Measurements from ENCODE around the gene GNG2.

The GNG2 gene

DNA sequence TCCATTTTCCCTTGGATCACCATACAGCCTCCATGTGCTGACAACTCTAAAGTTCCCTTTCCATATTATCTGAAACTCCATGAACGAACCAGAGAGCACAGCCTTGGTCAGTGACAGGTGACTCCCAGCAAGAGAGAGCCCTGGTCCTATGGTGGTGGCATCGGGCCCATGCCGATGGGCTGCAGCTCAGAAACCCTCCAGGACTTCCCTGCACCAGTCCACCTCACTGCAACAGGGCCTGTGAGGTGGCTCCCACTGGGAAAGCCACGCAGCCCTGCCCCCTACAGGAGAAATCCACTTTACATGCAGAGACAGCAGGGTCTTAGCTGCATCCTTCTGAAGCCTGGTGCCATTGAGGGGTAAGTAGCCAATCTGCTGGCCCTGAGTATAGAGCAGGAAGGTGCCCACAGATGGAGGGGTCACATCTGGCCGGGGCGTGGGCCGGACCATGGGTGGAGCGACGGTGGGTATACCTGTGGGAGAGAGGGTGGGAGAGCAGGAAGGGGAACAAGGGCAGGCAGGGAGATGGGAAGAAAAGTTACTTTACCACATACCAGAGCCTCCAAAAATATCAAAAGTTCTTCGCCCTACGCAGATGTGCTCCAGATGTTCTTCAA, 153.7 kb downstream of the GNG2 start:
- POLR2A ChIA-PET: interaction anchor here (0.8 kb wide), 1 partner anchor 538 kb away, joined by 3 read pairs; the partner anchor contains the start of genes GPR137C and TXNDC16
- no peak overlapping the region for H3K4me3 ChIP-seq (ENCODE audit: low read depth, low read length)
- no peak overlapping the region for H3K27ac ChIP-seq (ENCODE audit: extremely low read depth, low read depth, low read length)
- H3K4me1 ChIP-seq (ENCODE audit: control insufficient read depth, insufficient read depth, low read length): no peaks in the 10 kb centered on the region
- no peaks in the 10 kb centered on the region for H3K9me3 ChIP-seq (ENCODE audit: control insufficient read depth, insufficient read depth, low read depth, low read length)
- CTCF ChIA-PET: interaction anchor here (0.6 to 1.8 kb wide), 4 partner anchors 9 to 424 kb away, joined by 3 to 7 read pairs (median 4); no protein-coding TSS in a partner anchor
- H3K36me3 ChIP-seq (ENCODE audit: control insufficient read depth in 2 of 2, insufficient read depth in 1 of 2, low read length in 2 of 2): peaks cover 17 to 38% of the 10 kb centered on the region in 2 experiments
- TF ChIP-seq, protein P1, sequence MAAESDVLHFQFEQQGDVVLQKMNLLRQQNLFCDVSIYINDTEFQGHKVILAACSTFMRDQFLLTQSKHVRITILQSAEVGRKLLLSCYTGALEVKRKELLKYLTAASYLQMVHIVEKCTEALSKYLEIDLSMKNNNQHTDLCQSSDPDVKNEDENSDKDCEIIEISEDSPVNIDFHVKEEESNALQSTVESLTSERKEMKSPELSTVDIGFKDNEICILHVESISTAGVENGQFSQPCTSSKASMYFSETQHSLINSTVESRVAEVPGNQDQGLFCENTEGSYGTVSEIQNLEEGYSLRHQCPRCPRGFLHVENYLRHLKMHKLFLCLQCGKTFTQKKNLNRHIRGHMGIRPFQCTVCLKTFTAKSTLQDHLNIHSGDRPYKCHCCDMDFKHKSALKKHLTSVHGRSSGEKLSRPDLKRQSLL (tag by site-specific recombination; IDR thresholded peaks at IDR 0.05): no peak
- 0 out of 2 replicates have a peak, but pooled peaks have one; percentile 12 for TF ChIP-seq SCRT2 (tag by site-specific recombination; IDR thresholded peaks at IDR 0.05)

DNA sequence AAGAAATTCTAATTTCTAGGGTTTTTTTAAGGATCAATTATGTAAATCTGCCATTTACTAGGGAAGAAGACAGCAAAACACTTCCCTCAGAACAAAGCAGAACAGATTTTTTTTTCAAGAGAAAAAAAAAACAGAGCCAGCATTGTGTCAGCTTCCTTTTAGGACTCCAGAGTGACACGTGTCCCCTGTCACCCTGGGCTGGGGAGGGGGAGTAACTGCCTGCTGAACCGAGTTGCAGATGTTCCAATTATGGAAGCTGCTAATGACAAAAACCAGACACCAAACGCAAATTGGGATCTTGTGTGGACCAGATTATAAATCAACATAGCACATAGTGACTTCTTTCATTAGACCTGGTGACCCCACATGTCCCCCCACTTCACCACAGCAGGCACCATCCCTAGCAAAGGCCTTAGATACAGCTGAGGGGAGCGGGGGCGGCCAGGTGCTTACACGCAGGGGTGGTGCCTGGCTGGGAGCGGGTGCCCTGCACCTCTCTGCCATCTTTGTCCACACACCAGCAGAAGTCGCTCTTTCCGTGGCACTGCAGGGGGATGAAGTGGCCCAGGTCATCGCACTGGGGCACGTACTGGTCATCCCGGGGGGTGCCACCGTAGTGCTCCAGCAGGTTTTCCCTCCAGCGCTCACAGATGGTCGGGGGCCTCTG, 154.3 kb downstream of the GNG2 start:
- Histone ChIP-seq H3K27ac (ENCODE audit: extremely low read depth, low read depth, low read length) (no peak overlapping the region), H3K36me3 (ENCODE audit: control insufficient read depth in 2 of 2, insufficient read depth in 1 of 2, low read length in 2 of 2) (peaks cover 11 to 35% of the 10 kb centered on the region in 2 experiments; a peak in 2 of 3 replicates), H3K9me3 (ENCODE audit: control insufficient read depth, insufficient read depth, low read depth, low read length) (no peaks in the 10 kb centered on the region), H3K4me1 (ENCODE audit: control insufficient read depth, insufficient read depth, low read length) (no peaks in the 10 kb centered on the region), H3K4me3 (ENCODE audit: low read depth, low read length) (no peak overlapping the region)
- ChIA-PET CTCF (interaction anchor here (1.0 to 1.8 kb wide), 5 partner anchors 8 to 117 kb away, joined by 4 to 7 read pairs (median 5); no protein-coding TSS in a partner anchor), POLR2A (no interaction called here)
- TF ChIP-seq ZFP3 (tag by site-specific recombination; IDR thresholded peaks at IDR 0.05; ENCODE audit: low read depth) (no peak), ZNF416 (tag by site-specific recombination; IDR thresholded peaks at IDR 0.05) (no peak), MEIS1 (CRISPR knock-in tag; IDR thresholded peaks at IDR 0.05; ENCODE audit: borderline replicate concordance) (no peak), ZNF621 (tag by site-specific recombination; IDR thresholded peaks at IDR 0.05) (no peak), ZNF239 (tag by site-specific recombination; IDR thresholded peaks at IDR 0.05) (no peak)
- TF ChIP-seq, protein P2, sequence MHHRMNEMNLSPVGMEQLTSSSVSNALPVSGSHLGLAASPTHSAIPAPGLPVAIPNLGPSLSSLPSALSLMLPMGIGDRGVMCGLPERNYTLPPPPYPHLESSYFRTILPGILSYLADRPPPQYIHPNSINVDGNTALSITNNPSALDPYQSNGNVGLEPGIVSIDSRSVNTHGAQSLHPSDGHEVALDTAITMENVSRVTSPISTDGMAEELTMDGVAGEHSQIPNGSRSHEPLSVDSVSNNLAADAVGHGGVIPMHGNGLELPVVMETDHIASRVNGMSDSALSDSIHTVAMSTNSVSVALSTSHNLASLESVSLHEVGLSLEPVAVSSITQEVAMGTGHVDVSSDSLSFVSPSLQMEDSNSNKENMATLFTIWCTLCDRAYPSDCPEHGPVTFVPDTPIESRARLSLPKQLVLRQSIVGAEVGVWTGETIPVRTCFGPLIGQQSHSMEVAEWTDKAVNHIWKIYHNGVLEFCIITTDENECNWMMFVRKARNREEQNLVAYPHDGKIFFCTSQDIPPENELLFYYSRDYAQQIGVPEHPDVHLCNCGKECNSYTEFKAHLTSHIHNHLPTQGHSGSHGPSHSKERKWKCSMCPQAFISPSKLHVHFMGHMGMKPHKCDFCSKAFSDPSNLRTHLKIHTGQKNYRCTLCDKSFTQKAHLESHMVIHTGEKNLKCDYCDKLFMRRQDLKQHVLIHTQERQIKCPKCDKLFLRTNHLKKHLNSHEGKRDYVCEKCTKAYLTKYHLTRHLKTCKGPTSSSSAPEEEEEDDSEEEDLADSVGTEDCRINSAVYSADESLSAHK (tag by site-specific recombination; IDR thresholded peaks at IDR 0.05): no peak

DNA sequence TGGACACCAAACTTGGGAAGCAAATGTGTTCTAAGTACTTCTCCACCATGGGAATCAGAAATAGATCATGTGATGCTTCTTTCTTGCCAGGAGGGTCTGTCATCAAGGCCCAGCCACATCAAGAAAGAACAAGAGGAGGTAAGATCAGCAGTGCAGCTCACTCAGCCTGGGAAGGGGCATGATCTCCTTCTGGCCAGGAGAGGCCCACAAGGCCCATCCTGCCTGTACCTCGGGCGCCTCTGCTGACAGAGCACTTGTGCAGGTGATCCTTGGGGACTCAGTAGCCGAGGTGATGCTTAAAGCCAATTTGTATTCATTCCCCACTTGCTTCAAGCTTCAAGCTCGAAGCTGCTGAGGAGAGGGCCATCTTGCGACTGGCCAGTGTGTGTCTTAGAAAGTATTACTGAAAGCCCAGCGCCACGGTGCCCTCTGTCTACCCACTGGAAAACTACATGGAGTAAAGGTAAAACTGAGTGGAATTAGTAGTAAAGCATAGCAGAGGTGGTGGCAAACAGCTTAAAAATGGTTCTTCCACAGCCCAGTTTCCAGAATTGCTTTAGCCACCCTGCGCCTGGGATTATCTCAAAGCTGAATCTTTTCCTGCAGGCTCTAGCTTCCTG, 155.1 kb downstream of the GNG2 start:
- H3K36me3 ChIP-seq (ENCODE audit: control insufficient read depth in 2 of 2, insufficient read depth in 1 of 2, low read length in 2 of 2): peaks cover 8 to 28% of the 10 kb centered on the region in 2 experiments; a peak in 1 of 3 replicates
- POLR2A ChIA-PET: no interaction called here
- H3K4me3 ChIP-seq (ENCODE audit: low read depth, low read length): no peak overlapping the region
- no peak overlapping the region for H3K27ac ChIP-seq (ENCODE audit: extremely low read depth, low read depth, low read length)
- TF ChIP-seq GLI2 (tag by site-specific recombination; IDR thresholded peaks at IDR 0.05; ENCODE audit: borderline replicate concordance, low read depth): no peak
- no peak for TF ChIP-seq ZNF302 (tag by site-specific recombination; IDR thresholded peaks at IDR 0.05; ENCODE audit: low read depth)
- TF ChIP-seq, protein P3, sequence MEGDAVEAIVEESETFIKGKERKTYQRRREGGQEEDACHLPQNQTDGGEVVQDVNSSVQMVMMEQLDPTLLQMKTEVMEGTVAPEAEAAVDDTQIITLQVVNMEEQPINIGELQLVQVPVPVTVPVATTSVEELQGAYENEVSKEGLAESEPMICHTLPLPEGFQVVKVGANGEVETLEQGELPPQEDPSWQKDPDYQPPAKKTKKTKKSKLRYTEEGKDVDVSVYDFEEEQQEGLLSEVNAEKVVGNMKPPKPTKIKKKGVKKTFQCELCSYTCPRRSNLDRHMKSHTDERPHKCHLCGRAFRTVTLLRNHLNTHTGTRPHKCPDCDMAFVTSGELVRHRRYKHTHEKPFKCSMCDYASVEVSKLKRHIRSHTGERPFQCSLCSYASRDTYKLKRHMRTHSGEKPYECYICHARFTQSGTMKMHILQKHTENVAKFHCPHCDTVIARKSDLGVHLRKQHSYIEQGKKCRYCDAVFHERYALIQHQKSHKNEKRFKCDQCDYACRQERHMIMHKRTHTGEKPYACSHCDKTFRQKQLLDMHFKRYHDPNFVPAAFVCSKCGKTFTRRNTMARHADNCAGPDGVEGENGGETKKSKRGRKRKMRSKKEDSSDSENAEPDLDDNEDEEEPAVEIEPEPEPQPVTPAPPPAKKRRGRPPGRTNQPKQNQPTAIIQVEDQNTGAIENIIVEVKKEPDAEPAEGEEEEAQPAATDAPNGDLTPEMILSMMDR (tag by site-specific recombination; IDR thresholded peaks at IDR 0.05): peak; percentile 37
- H3K9me3 ChIP-seq (ENCODE audit: control insufficient read depth, insufficient read depth, low read depth, low read length): no peaks in the 10 kb centered on the region
- CTCF ChIA-PET: interaction anchor here (1.0 to 1.8 kb wide), 5 partner anchors 9 to 116 kb away, joined by 3 to 7 read pairs (median 4); no protein-coding TSS in a partner anchor
- H3K4me1 ChIP-seq (ENCODE audit: control insufficient read depth, insufficient read depth, low read length): no peaks in the 10 kb centered on the region
